GM23338 (cell line): ENCODE results near the gene ACSF2. TPM values are rescaled to one million over a fixed set of nuclear protein-coding genes. Genes with fewer than 3 reads are reported as not detected.
A peak's percentile ranks its signal among the peaks of the same experiment; 100 is the strongest.

ENCODE experiments used
- ATAC-seq: fragments of 200-7000 bp; cut with Tn5 transposase; 3 replicates; pipeline ENCODE4 v1.9.1; 2020
- DNase-seq: peaks from one replicate; pipeline ENCODE4 v3.0.0-alpha.2; 2015; ENCODE audit warnings: low spot score
- H2AFZ ChIP-seq: fragments of 200-600 bp; sonication (generic); 2 replicates; pipeline ENCODE4 v1.8.0; 2016; ENCODE audit warnings: antibody characterized with exemption, mild to moderate bottlenecking, moderate library complexity
- H3F3A ChIP-seq: fragments of 200-600 bp; sonication (generic); replicated peaks from 2 replicates; pipeline ENCODE4 v1.8.0; 2017; ENCODE audit warnings: antibody characterized with exemption, mixed run types, low read depth
- H3K27ac ChIP-seq: fragments of 200-600 bp; sonication (generic); 2 replicates; pipeline ENCODE4 v1.6.1; 2016; ENCODE audit warnings: low read depth
- H3K27me3 ChIP-seq: fragments of 200-600 bp; sonication (generic); 2 replicates; pipeline ENCODE4 v1.8.0; 2016; ENCODE audit warnings: mild to moderate bottlenecking, mixed run types, moderate library complexity; ENCODE audit not compliant: insufficient read depth
- H3K36me3 ChIP-seq: fragments of 200-600 bp; sonication (generic); 2 replicates; pipeline ENCODE4 v1.8.0; 2016; ENCODE audit warnings: mild to moderate bottlenecking; ENCODE audit not compliant: insufficient read depth
- H3K4me1 ChIP-seq: fragments of 200-600 bp; sonication (generic); 2 replicates; pipeline ENCODE4 v1.8.0; 2016; ENCODE audit warnings: mild to moderate bottlenecking, moderate library complexity; ENCODE audit not compliant: insufficient read depth
- H3K4me2 ChIP-seq: fragments of 200-600 bp; sonication (generic); 2 replicates; pipeline ENCODE4 v1.7.1; 2017; ENCODE audit warnings: mixed run types
- H3K4me3 ChIP-seq: fragments of 200-600 bp; sonication (generic); 2 replicates; pipeline ENCODE4 v1.6.1; 2016; ENCODE audit warnings: mixed run types
- H3K79me2 ChIP-seq: fragments of 200-600 bp; sonication (generic); replicated peaks from 2 replicates; pipeline ENCODE4 v1.8.0; 2017; ENCODE audit warnings: mild to moderate bottlenecking; ENCODE audit not compliant: insufficient read depth
- H3K9me2 ChIP-seq: fragments of 200-600 bp; sonication (generic); 2 replicates; pipeline ENCODE4 v1.8.0; 2017; ENCODE audit not compliant: insufficient read depth
- H4K20me1 ChIP-seq: fragments of 200-600 bp; sonication (generic); replicated peaks from 2 replicates; pipeline ENCODE4 v1.8.0; 2017; ENCODE audit warnings: mild to moderate bottlenecking; ENCODE audit not compliant: insufficient read depth
- H3K27ac Mint-ChIP-seq: 2 replicates; pipeline ENCODE4 v1.8.0; 2020; ENCODE audit warnings: inconsistent platforms, mild to moderate bottlenecking, moderate library complexity, mixed read lengths
- H3K27me3 Mint-ChIP-seq: 3 replicates; pipeline ENCODE4 v1.8.0; 2022; ENCODE audit warnings: low read depth, mild to moderate bottlenecking, moderate library complexity, mixed read lengths, inconsistent platforms; ENCODE audit not compliant: insufficient read depth, poor library complexity
- H3K36me3 Mint-ChIP-seq: 3 replicates; pipeline ENCODE4 v1.8.0; 2021; ENCODE audit warnings: low read depth, mild to moderate bottlenecking, inconsistent platforms, moderate library complexity, mixed read lengths
- H3K4me1 Mint-ChIP-seq: 3 replicates; pipeline ENCODE4 v1.8.0; 2020; ENCODE audit warnings: mild to moderate bottlenecking, inconsistent platforms, mixed read lengths
- H3K4me3 Mint-ChIP-seq: 3 replicates; pipeline ENCODE4 v1.8.0; 2021; ENCODE audit warnings: moderate library complexity, mild to moderate bottlenecking, inconsistent platforms, mixed read lengths
- H3K9me3 Mint-ChIP-seq: 3 replicates; pipeline ENCODE4 v1.8.0; 2020; ENCODE audit warnings: moderate library complexity, mild to moderate bottlenecking, inconsistent platforms, mixed read lengths
- CREB1 ChIP-seq: fragments of 250-450 bp; sonication (Bioruptor Pico); IDR thresholded peaks from 2 replicates; pipeline ENCODE4 v1.5.0; 2020; ENCODE audit warnings: low read depth, mild to moderate bottlenecking, moderate library complexity
- CTCF ChIP-seq, 2 experiments: fragments of 200-600 bp in 1 of 2; sonication (generic) in 1 of 2; conservative IDR thresholded peaks; 2 replicates each; pipeline versions ENCODE4 v1.5.1 to v1.6.1; 2016 to 2017; ENCODE audit warnings: antibody characterized with exemption in 2 of 2, low read depth in 2 of 2, mild to moderate bottlenecking in 2 of 2, moderate library complexity in 1 of 2
- ETS1 ChIP-seq: IDR thresholded peaks from 2 replicates; pipeline ENCODE4 v1.6.1; 2016; ENCODE audit warnings: antibody characterized with exemption
- EZH2 ChIP-seq: fragments of 200-600 bp; sonication (generic); IDR thresholded peaks from one replicate; pipeline ENCODE4 v1.8.0; 2017; ENCODE audit warnings: antibody characterized with exemption, mild to moderate bottlenecking, low read depth; ENCODE audit not compliant: unreplicated experiment
- EZH2phosphoT487 ChIP-seq: fragments of 200-600 bp; sonication (generic); IDR thresholded peaks from one replicate; pipeline ENCODE4 v1.8.1; 2018; ENCODE audit warnings: antibody characterized with exemption; ENCODE audit not compliant: unreplicated experiment
- JUNB ChIP-seq: IDR thresholded peaks from one replicate; pipeline ENCODE4 v1.6.1; 2016; ENCODE audit warnings: antibody characterized with exemption; ENCODE audit not compliant: unreplicated experiment
- NANOG ChIP-seq: IDR thresholded peaks from 2 replicates; pipeline ENCODE4 v1.6.1; 2016; ENCODE audit warnings: antibody characterized with exemption, borderline replicate concordance
- POLR2AphosphoS5 ChIP-seq: IDR thresholded peaks from 2 replicates; pipeline ENCODE4 v1.6.1; 2016; ENCODE audit warnings: antibody characterized with exemption, low read depth
- REST ChIP-seq: IDR thresholded peaks from one replicate; pipeline ENCODE4 v1.6.1; 2018; ENCODE audit warnings: antibody characterized with exemption; ENCODE audit not compliant: unreplicated experiment
- STAT1 ChIP-seq: IDR thresholded peaks from one replicate; pipeline ENCODE4 v1.6.1; 2016; ENCODE audit warnings: antibody characterized with exemption; ENCODE audit not compliant: unreplicated experiment
- ZNF114 ChIP-seq: fragments of 250-450 bp; sonication (Bioruptor Pico); IDR thresholded peaks from 2 replicates; pipeline ENCODE4 v1.5.0; 2020; ENCODE audit warnings: mild to moderate bottlenecking, moderate library complexity
- ZNF331 ChIP-seq: fragments of 250-450 bp; sonication (Bioruptor Pico); IDR thresholded peaks from 2 replicates; pipeline ENCODE4 v1.5.0; 2020; ENCODE audit warnings: low read depth, mild to moderate bottlenecking, moderate library complexity
- ZNF462 ChIP-seq: fragments of 250-450 bp; sonication (Bioruptor Pico); IDR thresholded peaks from 2 replicates; pipeline ENCODE4 v1.5.0; 2020; ENCODE audit warnings: mild to moderate bottlenecking, moderate library complexity
- polyA plus RNA-seq: library from polyadenylated mRNA; unstranded; fragments of >200 nt; fragmentation: Nextera tagmentation; extraction: Ambion mirVana; gene quantifications from 2 replicates; pipeline ENCODE4 v1.2.1, GENCODE V29; 2016
- total RNA-seq: library from RNA; depleted of rRNA; stranded (reverse); fragments of >200 nt; shearing (Covaris generic); gene quantifications from 2 replicates; pipeline ENCODE4 v1.2.3, GENCODE V29; 2014

The ACSF2 gene
- total and polyA plus RNA-seq, 2 experiments from 2014 or later: 6.9 to 12.4 TPM

GRCh38 chr17:50475362-50475761 lies 49.3 kb downstream of the ACSF2 start:
- Mint-ChIP-seq H3K27ac (no peak overlapping the region), H3K4me1 (peaks cover 23% of the 10 kb centered on the region), H3K27me3 (peaks cover 14% of the 10 kb centered on the region), H3K4me3 (no peak overlapping the region; the same call in 2 of the 3 replicates), H3K9me3 (no peaks in the 10 kb centered on the region; the same call in 2 of the 3 replicates), H3K36me3 (peaks cover 7% of the 10 kb centered on the region)
- TF ChIP-seq REST: no peak
- no peak for TF ChIP-seq EZH2phosphoT487
- no peak for TF ChIP-seq ZNF462 (CRISPR knock-in tag)
- TF ChIP-seq STAT1: no peak
- TF ChIP-seq JUNB: no peak
- TF ChIP-seq NANOG: no peak
- no peak for TF ChIP-seq ETS1
- no peak for TF ChIP-seq ZNF114 (CRISPR knock-in tag)
- TF ChIP-seq CREB1: no peak
- TF ChIP-seq CTCF (conservative IDR thresholded peaks at IDR 0.05; ENCODE audit: low read depth in 2 of 2): no peak
- TF ChIP-seq ZNF331 (CRISPR knock-in tag): no peak
- TF ChIP-seq POLR2AphosphoS5: no peak
- TF ChIP-seq EZH2: no peak
- Histone ChIP-seq H3K79me2 (no peaks in the 10 kb centered on the region), H3K9me2 (no peaks in the 10 kb centered on the region), H3K27me3 (peaks cover 11% of the 10 kb centered on the region; the same call in 1 of the 2 replicates), H3K27ac (no peak overlapping the region), H3K4me3 (peak overlapping the region; percentile 45; the same call in 1 of the 2 replicates), H3K36me3 (no peaks in the 10 kb centered on the region), H3K4me1 (peaks cover 10% of the 10 kb centered on the region; the same call in 1 of the 2 replicates), H4K20me1 (peaks cover under 1% of the 10 kb centered on the region; the same call in 1 of the 2 replicates), H3F3A (0 out of 2 replicates have a peak, but pooled peaks cover 16% of the 10 kb centered on the region), H3K4me2 (peak overlapping the region; percentile 74; the same call in 1 of the 2 replicates), H2AFZ (no peak overlapping the region)
- DNase-seq (no peak), ATAC-seq (no peak)
